K562 (cell line): ENCODE measurements around the gene DPY30.

Source experiments
- CEBPB ChIP-seq: fragments of 450-650 bp; IDR thresholded peaks from 2 replicates; pipeline ENCODE4 v1.6.1; 2016; ENCODE audit warnings: missing genetic modification characterization, missing compliant biosample characterization
- E2F6 ChIP-seq, 2 experiments: IDR thresholded peaks; 2 replicates each; pipeline ENCODE4 v1.6.1; 2011; ENCODE audit warnings: borderline replicate concordance in 1 of 2, control low read depth in 1 of 2, low read depth in 1 of 2, low read length in 1 of 2, mild to moderate bottlenecking in 1 of 2, mixed read lengths in 1 of 2, moderate library complexity in 1 of 2; ENCODE audit not compliant: insufficient read depth in 1 of 2, insufficient read length in 1 of 2, poor library complexity in 1 of 2, severe bottlenecking in 1 of 2; ENCODE audit errors: extremely low read depth in 1 of 2
- EGR1 ChIP-seq: fragments of 450-650 bp; conservative IDR thresholded peaks from 2 replicates; pipeline ENCODE4 v1.6.1; 2017; ENCODE audit warnings: mild to moderate bottlenecking
- GATA2 ChIP-seq: sonication (generic); formaldehyde crosslinking; IDR thresholded peaks from 2 replicates; pipeline ENCODE4 v1.4.0; 2020; ENCODE audit warnings: mild to moderate bottlenecking, missing genetic modification reagents
- JUN ChIP-seq, 2 experiments: sonication (generic) in 1 of 2; formaldehyde crosslinking in 1 of 2; IDR thresholded peaks; 2 replicates each; pipeline versions ENCODE4 v1.6.1 to v1.8.0; 2012 to 2022; ENCODE audit warnings: borderline replicate concordance in 2 of 2, mild to moderate bottlenecking in 2 of 2, improper control_type of control experiment in 1 of 2, low read depth in 1 of 2, low read length in 1 of 2, missing genetic modification reagents in 1 of 2
- MAFG ChIP-seq: fragments of 450-650 bp; conservative IDR thresholded peaks from 2 replicates; pipeline ENCODE4 v1.6.1; 2016; ENCODE audit warnings: missing genetic modification characterization, missing compliant biosample characterization
- MCM5 ChIP-seq: fragments of 450-650 bp; IDR thresholded peaks from 2 replicates; pipeline ENCODE4 v1.6.1; 2016; ENCODE audit warnings: low read depth
- MIER1 ChIP-seq: fragments of 450-650 bp; IDR thresholded peaks from 2 replicates; pipeline ENCODE4 v1.6.1; 2016; ENCODE audit warnings: antibody characterized with exemption, mild to moderate bottlenecking, low read depth
- MYC ChIP-seq, 2 experiments: fragments of 250-450 bp in 1 of 2; sonication (Bioruptor Pico) in 1 of 2; IDR thresholded peaks; 2 replicates each; pipeline versions ENCODE4 v1.5.1 to v1.6.1; 2012 to 2021; ENCODE audit warnings: low read depth in 2 of 2, borderline replicate concordance in 1 of 2, improper control_type of control experiment in 1 of 2, low read length in 1 of 2, mild to moderate bottlenecking in 1 of 2, moderate library complexity in 1 of 2
- PBX2 ChIP-seq, 2 experiments: IDR thresholded peaks in 1 of 2; conservative IDR thresholded peaks in 1 of 2; 2 replicates each; pipeline ENCODE4 v1.6.1; 2016; ENCODE audit warnings: low read depth in 2 of 2, mild to moderate bottlenecking in 1 of 2, missing compliant biosample characterization in 1 of 2, missing genetic modification characterization in 1 of 2, moderate library complexity in 1 of 2
- PREB ChIP-seq: sonication (generic); formaldehyde crosslinking; IDR thresholded peaks from 2 replicates; pipeline ENCODE4 v1.8.1; 2023; ENCODE audit warnings: mild to moderate bottlenecking, missing genetic modification reagents
- RAD21 ChIP-seq, 2 experiments: fragments of 250-450 bp in 1 of 2; fragments of 450-650 bp in 1 of 2; sonication (Bioruptor Pico) in 1 of 2; formaldehyde crosslinking in 1 of 2; IDR thresholded peaks in 1 of 2; conservative IDR thresholded peaks in 1 of 2; 2 replicates each; pipeline versions ENCODE4 v1.4.0 to v1.8.0; 2020 to 2022; ENCODE audit warnings: mild to moderate bottlenecking in 2 of 2, moderate library complexity in 1 of 2
- ZC3H4 ChIP-seq: sonication (generic); formaldehyde crosslinking; IDR thresholded peaks from 2 replicates; pipeline ENCODE4 v1.9.0; 2021; ENCODE audit warnings: missing genetic modification reagents, borderline replicate concordance
- ZNF639 ChIP-seq, 2 experiments: fragments of 200-800 bp in 1 of 2; sonication (Bioruptor generic) in 1 of 2; sonication (generic) in 1 of 2; formaldehyde crosslinking in 1 of 2; IDR thresholded peaks in 1 of 2; conservative IDR thresholded peaks in 1 of 2; 2 replicates each; pipeline versions ENCODE4 v1.5.0 to v1.6.1; 2016 to 2020; ENCODE audit warnings: missing compliant biosample characterization in 1 of 2, missing genetic modification characterization in 1 of 2, missing genetic modification reagents in 1 of 2

- TF ChIP-seq MIER1, result no peak
- TF ChIP-seq MCM5, result no peak
- TF ChIP-seq GATA2 (CRISPR knock-in tag), result no peak
- no peak for TF ChIP-seq PREB
- no peak for TF ChIP-seq PBX2 (CRISPR knock-in tag; IDR thresholded peaks at IDR 0.05; ENCODE audit: low read depth)
- TF ChIP-seq PBX2 (tag; conservative IDR thresholded peaks at IDR 0.05; ENCODE audit: low read depth), result no peak
- TF ChIP-seq JUN (IDR thresholded peaks at IDR 0.05; ENCODE audit: borderline replicate concordance, low read depth, low read length), result no peak
- TF ChIP-seq JUN (CRISPR knock-in tag; IDR thresholded peaks at IDR 0.05; ENCODE audit: borderline replicate concordance), result no peak
- no peak for TF ChIP-seq MAFG (tag)
- TF ChIP-seq ZC3H4 (CRISPR knock-in tag), result no peak
- no peak for TF ChIP-seq E2F6 (IDR thresholded peaks at IDR 0.05; ENCODE audit: borderline replicate concordance in 1 of 2, extremely low read depth in 1 of 2, insufficient read depth in 1 of 2, insufficient read length in 1 of 2, low read depth in 1 of 2, low read length in 1 of 2, poor library complexity in 1 of 2, severe bottlenecking in 1 of 2)
- TF ChIP-seq ZNF639 (CRISPR knock-in tag; conservative IDR thresholded peaks at IDR 0.05 in 1 of 2, IDR thresholded peaks at IDR 0.05 in 1 of 2), result no peak
- no peak; the same call in 1 of the 2 replicates for TF ChIP-seq MYC (IDR thresholded peaks at IDR 0.05; ENCODE audit: low read depth, low read length)
- no peak for TF ChIP-seq MYC (CRISPR knock-in tag; IDR thresholded peaks at IDR 0.05; ENCODE audit: borderline replicate concordance, low read depth)
- no peak for TF ChIP-seq CEBPB (tag)
- no peak for TF ChIP-seq RAD21 (CRISPR knock-in tag; conservative IDR thresholded peaks at IDR 0.05 in 1 of 2, IDR thresholded peaks at IDR 0.05 in 1 of 2)
- no peak for TF ChIP-seq EGR1
Measured at GRCh38 chr2:32008805-32009515, 30.6 kb downstream of the DPY30 start.
